Activated CD4-positive, alpha-beta memory T cell treated with anti-CD3 and anti-CD28 coated beads for 36 hours (primary cell): ENCODE results near the gene ZBTB38. TPM values are rescaled to one million over a fixed set of nuclear protein-coding genes. Genes with fewer than 3 reads are reported as not detected.
A peak's percentile ranks its signal among the peaks of the same experiment; 100 is the strongest.

ENCODE experiments used
- CTCF ChIA-PET: fragments of 350-600 bp; sonication (Branson Sonifier 250); formaldehyde crosslinking; loops from one replicate; lab custom pipeline; 2021; ENCODE audit warnings: antibody characterized with exemption, inconsistent platforms; lab: Charles Lee
- POLR2A ChIA-PET: fragments of 350-600 bp; sonication (Branson Sonifier 250); formaldehyde crosslinking; loops from one replicate; lab custom pipeline; 2021; ENCODE audit warnings: antibody characterized with exemption; lab: Charles Lee
- DNase-seq: peaks from one replicate; pipeline ENCODE4 v3.0.0-alpha.2; 2020
- H3K27ac Mint-ChIP-seq: one replicate; pipeline ENCODE4 v1.8.0; 2021; ENCODE audit warnings: mixed read lengths
- H3K27me3 Mint-ChIP-seq: one replicate; pipeline ENCODE4 v1.8.0; 2021; ENCODE audit warnings: mixed read lengths
- H3K36me3 Mint-ChIP-seq: one replicate; pipeline ENCODE4 v1.8.0; 2021; ENCODE audit warnings: mixed read lengths
- H3K4me1 Mint-ChIP-seq: one replicate; pipeline ENCODE4 v1.8.0; 2021; ENCODE audit warnings: low read depth, mixed read lengths
- H3K4me3 Mint-ChIP-seq: one replicate; pipeline ENCODE4 v1.8.0; 2021; ENCODE audit warnings: mild to moderate bottlenecking, mixed read lengths
- H3K9me3 Mint-ChIP-seq: one replicate; pipeline ENCODE4 v1.8.0; 2021; ENCODE audit warnings: mixed read lengths
- intact Hi-C: fragments of 100-400 bp; cut with micrococcal nuclease; formaldehyde crosslinking; loops from one replicate; pipeline ENCODE4 v1.15.1; 2023
- total RNA-seq, 2 experiments: library from RNA; stranded (reverse); gene quantifications; one replicate each; pipeline ENCODE4 v1.2.3, GENCODE V29; 2021

Gene ZBTB38, protein sequence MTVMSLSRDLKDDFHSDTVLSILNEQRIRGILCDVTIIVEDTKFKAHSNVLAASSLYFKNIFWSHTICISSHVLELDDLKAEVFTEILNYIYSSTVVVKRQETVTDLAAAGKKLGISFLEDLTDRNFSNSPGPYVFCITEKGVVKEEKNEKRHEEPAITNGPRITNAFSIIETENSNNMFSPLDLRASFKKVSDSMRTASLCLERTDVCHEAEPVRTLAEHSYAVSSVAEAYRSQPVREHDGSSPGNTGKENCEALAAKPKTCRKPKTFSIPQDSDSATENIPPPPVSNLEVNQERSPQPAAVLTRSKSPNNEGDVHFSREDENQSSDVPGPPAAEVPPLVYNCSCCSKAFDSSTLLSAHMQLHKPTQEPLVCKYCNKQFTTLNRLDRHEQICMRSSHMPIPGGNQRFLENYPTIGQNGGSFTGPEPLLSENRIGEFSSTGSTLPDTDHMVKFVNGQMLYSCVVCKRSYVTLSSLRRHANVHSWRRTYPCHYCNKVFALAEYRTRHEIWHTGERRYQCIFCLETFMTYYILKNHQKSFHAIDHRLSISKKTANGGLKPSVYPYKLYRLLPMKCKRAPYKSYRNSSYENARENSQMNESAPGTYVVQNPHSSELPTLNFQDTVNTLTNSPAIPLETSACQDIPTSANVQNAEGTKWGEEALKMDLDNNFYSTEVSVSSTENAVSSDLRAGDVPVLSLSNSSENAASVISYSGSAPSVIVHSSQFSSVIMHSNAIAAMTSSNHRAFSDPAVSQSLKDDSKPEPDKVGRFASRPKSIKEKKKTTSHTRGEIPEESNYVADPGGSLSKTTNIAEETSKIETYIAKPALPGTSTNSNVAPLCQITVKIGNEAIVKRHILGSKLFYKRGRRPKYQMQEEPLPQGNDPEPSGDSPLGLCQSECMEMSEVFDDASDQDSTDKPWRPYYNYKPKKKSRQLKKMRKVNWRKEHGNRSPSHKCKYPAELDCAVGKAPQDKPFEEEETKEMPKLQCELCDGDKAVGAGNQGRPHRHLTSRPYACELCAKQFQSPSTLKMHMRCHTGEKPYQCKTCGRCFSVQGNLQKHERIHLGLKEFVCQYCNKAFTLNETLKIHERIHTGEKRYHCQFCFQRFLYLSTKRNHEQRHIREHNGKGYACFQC (N-terminal part only)
- total RNA-seq = 10 to 100 TPM; 64.7 to 66.4 TPM

DNA sequence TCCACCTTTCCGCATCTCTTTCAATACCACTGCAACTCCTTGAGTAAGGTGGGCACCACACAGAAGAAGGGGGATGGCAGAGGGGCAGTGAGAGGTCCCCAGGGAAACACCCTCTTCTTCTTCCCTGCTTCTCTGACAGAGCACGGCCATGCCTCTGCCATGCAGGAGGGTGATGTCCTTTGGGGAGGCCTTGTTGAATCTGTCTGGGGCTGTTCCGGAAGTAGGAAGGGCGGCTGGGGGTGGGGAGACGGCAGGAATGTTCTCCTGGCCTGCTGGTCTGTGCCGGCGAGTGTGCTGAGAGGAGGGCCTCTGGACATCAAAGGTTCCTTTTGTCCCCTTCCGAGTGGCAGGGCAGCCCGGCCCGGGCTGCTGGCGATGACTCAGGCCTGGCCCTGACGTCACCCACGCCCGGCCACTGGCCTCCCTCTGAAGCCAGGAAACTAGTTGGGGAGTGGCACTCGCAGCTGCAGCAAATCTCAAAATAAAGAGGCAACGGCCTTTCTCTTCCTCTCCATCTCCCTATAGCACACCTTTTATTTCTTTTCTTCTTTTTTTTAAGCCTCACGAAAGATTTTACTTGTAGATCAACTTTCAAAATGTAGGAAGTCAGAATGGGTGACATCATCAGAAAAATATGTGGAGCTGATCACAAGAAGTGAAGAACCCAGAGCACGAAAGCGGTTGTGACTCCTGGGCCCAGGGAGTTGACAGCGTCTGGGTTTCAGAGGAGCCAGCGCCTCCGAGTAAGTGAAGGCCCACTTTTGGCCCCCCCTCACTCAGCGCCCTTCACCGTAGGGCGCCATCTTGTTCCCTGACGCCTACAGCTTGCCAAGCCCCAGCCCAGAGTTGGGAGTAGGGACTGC, at the start of gene ZBTB38:
ZBTB38 (plus strand) TSS at position 443 of the 863 bp plus-strand sequence. CDS start 73,885 bp downstream, outside the sequence.
- Mint-ChIP-seq H3K27ac (peak within 1 kb of the TSS; percentile 29), H3K9me3 (no peaks in the 10 kb centered on the region), H3K36me3 (no peaks in the 10 kb centered on the region), H3K4me1 (peaks cover 42% of the 10 kb centered on the region), H3K27me3 (no peaks in the 10 kb centered on the region), H3K4me3 (no peak within 1 kb of the TSS)
- DNase-seq = no peak
- POLR2A ChIA-PET = no interaction called here
- CTCF ChIA-PET = interaction anchor here (0.9 to 6.5 kb wide), 4 partner anchors 74 to 92 kb away, joined by 3 to 63 read pairs (median 14); no protein-coding TSS in a partner anchor
- intact Hi-C loops = no loop called here

DNA sequence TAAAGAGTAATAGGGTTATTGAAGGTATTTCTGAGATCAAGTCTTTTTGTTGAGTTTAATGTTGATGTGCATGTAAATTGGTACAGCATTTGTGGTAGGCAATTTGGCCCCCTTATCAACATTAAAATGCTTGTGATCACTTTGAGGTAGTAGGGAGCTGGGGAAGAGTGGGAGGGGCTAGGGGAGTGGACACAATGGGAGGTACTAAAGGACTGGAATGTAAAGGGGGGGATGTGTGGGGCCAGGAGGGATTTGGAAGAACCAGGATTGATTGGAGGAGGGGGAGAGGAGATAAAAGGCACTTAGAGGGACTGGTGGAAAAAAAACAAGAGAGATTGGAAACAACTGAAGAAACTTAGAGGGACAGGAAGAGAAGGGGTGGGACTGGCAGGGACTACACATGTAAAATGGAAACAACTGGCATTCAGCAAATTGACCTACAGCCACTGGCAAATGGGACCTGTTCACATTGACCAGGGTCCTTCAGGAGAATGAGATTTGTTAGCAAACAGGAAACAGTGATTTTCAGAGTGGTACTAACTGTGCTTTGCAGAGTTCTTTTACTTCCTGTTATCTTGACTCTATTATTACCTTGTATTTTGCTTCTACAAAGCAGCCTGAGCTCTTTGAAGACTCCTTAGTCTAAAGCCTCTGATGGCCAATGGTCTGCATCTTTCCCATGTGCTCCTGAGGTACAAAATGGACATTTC, 47.8 kb upstream of the ZBTB38 start:
- Mint-ChIP-seq H3K4me3 (no peak overlapping the region), H3K27ac (peak overlapping the region; percentile 31), H3K36me3 (peaks cover 2% of the 10 kb centered on the region), H3K27me3 (no peaks in the 10 kb centered on the region), H3K4me1 (peaks cover 24% of the 10 kb centered on the region), H3K9me3 (peaks cover 3% of the 10 kb centered on the region)
- CTCF ChIA-PET = interaction anchor here (0.6 to 1.2 kb wide), 2 partner anchors 9 to 37 kb away, joined by 3 to 7 read pairs; no protein-coding TSS in a partner anchor
- no peak for DNase-seq
- intact Hi-C loops = no loop called here
- POLR2A ChIA-PET = no interaction called here

DNA sequence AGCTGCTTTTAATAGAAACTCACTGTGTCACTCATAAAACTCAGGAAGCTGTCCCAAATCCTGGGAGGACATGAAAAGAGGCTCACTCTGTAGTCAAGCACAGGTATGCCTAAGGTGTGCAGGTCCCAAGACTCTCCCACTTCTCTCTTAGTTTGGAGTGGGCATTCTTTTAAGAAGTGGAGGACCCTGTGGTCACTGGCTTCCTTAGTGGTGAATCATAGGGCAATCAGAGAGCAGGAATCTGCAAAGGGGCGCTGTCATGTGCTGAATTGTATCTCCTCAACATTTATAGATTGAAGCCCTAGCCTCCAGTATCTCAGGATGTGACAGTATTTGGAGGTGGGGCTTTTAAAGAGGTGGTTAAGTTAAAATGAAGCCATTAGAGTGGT, 47.2 kb upstream of the ZBTB38 start:
- DNase-seq = no peak
- Mint-ChIP-seq H3K36me3 (peaks cover 2% of the 10 kb centered on the region), H3K4me1 (peaks cover 24% of the 10 kb centered on the region), H3K4me3 (no peak overlapping the region), H3K27ac (peak overlapping the region; percentile 19), H3K9me3 (peaks cover 3% of the 10 kb centered on the region), H3K27me3 (no peaks in the 10 kb centered on the region)
- CTCF ChIA-PET = interaction anchor here (1.2 kb wide), 1 partner anchor 10 kb away, joined by 7 read pairs; no protein-coding TSS in a partner anchor
- intact Hi-C loops = no loop called here
- POLR2A ChIA-PET = no interaction called here

DNA sequence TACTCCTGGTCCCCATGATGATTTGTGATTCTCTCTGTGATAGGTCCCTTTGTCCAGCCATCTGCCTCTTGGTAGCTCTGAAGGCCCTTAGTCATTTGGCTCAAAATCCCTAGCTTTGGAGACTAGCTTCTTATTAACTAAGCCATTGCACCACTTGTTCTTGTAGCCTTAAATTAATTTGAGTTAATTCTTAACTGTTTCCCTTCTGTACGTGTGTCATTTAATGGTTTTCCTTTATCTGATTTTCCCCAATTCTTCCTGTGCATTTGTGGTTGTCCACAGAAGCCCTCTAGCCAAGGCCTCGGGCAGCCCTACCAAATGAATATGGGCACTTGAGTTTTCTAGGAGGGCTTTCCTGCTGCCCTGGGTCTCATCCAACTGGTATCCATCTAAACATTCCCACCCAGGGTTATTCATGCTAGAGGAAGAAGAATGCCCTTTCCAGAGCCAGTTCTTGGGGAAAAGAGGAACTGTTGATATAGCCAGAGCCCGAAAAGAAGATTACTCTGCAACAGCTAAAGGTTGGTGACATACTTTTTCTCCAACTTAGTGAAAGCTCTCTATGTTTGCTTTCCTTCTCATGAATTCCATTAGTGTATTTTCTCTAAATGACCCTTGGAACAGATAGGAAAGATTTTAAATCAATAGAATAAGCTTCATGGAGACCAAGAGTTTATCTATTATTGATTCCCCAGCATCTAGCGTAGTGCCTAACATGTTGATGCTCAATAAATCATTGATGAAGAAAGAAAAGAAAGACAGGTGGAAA, 44.2 kb upstream of the ZBTB38 start:
- ChIA-PET CTCF (interaction anchor here (2.6 to 2.9 kb wide), 2 partner anchors 12 to 131 kb away, joined by 8 to 12 read pairs; no protein-coding TSS in a partner anchor), POLR2A (no interaction called here)
- Mint-ChIP-seq H3K4me3 (no peak overlapping the region), H3K4me1 (peaks cover 37% of the 10 kb centered on the region), H3K36me3 (peaks cover 2% of the 10 kb centered on the region), H3K9me3 (peaks cover 3% of the 10 kb centered on the region), H3K27ac (no peak overlapping the region), H3K27me3 (no peaks in the 10 kb centered on the region)
- DNase-seq = no peak
- intact Hi-C loops = no loop called here

DNA sequence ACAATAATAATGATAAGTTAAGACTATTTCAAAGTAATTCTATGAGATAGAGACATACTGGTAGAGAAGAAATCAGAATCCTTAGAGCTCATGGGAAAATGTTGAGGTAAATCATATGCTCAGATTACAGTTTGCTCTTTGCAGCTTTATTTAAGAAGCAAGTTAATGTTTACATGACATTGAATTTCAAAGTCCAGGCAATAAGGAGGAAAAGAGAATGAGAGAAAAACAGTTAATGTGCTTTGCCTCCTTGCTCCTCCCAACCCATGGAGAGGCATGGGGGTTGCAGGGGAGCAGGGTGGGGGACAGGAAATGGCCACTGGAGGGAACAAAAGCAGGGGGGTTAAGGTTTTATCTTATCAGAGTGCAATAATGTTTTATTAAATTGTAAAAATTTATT, 42.2 kb upstream of the ZBTB38 start:
- CTCF ChIA-PET = no interaction called here
- H3K4me3 Mint-ChIP-seq = no peak overlapping the region

DNA sequence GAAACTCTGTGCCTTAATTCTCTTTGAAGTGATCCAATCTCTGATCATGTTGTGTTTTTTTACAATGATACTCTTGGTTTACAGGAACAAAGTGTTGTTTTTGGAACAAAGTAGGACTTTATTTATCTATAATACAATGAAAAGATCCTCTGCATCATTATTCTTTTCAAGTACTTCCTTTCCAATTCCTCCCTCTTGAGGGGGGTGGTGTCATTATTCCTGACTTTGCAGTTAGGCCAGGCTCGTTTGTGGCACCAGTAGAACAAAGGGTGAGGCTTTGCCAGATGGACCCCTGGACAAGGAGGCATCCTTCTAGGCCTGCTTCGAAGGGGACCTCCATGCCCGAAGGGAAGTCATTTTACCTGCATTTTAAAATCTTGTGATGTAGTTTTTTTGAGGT, 41.7 kb upstream of the ZBTB38 start:
- no peak overlapping the region for H3K27ac Mint-ChIP-seq
- no peak overlapping the region for H3K4me3 Mint-ChIP-seq
- H3K9me3 Mint-ChIP-seq = no peaks in the 10 kb centered on the region
- POLR2A ChIA-PET = no interaction called here
- peaks cover 18% of the 10 kb centered on the region for H3K4me1 Mint-ChIP-seq
- CTCF ChIA-PET = no interaction called here
- intact Hi-C loops = no loop called here
- H3K27me3 Mint-ChIP-seq = no peaks in the 10 kb centered on the region
- DNase-seq = no peak
- H3K36me3 Mint-ChIP-seq = no peaks in the 10 kb centered on the region

More for the DNA sequence above, 42.2 kb upstream of the ZBTB38 start:
- DNase-seq = no peak
- H3K9me3 Mint-ChIP-seq = no peaks in the 10 kb centered on the region
- no peaks in the 10 kb centered on the region for H3K36me3 Mint-ChIP-seq
- no peaks in the 10 kb centered on the region for H3K27me3 Mint-ChIP-seq
- POLR2A ChIA-PET = no interaction called here
- H3K4me1 Mint-ChIP-seq = peaks cover 23% of the 10 kb centered on the region
- intact Hi-C loops = no loop called here
- H3K27ac Mint-ChIP-seq = no peak overlapping the region

DNA sequence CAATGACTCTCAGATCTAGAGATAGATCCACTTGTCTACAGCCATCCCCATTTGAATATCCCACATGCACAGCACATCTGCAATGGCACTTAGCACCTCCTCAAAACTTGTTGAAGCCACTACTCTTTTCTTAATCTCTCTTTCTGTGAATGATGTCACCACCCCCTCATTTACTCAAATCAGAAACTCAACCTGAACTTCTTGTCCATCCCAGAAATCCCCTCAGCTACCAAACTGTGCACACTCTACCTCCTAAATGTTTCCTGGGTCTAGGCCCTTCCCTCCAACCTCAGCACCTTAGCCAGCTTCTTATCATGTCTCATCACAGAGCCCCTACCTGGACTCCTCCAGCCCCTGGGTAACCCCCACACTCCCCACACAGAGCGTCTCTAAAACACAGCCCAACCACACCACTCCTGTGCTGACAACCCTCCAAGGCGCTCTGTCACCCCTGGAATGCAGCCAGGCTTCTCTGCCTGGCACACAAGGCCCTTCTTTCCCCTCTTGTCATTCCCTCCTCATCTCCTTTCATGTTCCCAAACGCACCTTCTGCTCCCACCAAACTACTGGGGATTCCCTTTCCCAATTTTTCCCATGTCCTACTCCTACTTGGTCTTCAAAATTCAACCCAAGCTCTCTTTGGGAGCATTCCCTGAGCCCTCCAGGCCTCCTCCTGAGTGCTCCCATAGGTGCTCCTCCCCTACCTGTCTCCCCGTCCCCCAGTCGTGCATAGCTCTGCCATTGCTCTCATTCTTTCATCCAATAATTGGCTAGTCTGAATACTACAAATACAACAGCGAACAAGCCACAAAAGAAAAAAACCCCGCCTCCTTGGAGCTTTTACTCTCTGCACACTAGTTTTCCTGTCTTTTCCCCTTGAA, 39.8 kb upstream of the ZBTB38 start:
- Mint-ChIP-seq H3K27ac (peak overlapping the region; percentile 35), H3K9me3 (no peaks in the 10 kb centered on the region), H3K36me3 (no peaks in the 10 kb centered on the region), H3K4me3 (no peak overlapping the region), H3K27me3 (no peaks in the 10 kb centered on the region), H3K4me1 (peaks cover 16% of the 10 kb centered on the region)
- POLR2A ChIA-PET = interaction anchor here (1.1 kb wide), 1 partner anchor 17 kb away, joined by 4 read pairs; no protein-coding TSS in a partner anchor
- intact Hi-C loops = loop anchor here (1.0 kb wide), 1 partner anchor 17 kb away; no protein-coding TSS in a partner anchor
- peak; percentile 50 for DNase-seq
- CTCF ChIA-PET = interaction anchor here (2.1 kb wide), 1 partner anchor 17 kb away, joined by 11 read pairs; no protein-coding TSS in a partner anchor

DNA sequence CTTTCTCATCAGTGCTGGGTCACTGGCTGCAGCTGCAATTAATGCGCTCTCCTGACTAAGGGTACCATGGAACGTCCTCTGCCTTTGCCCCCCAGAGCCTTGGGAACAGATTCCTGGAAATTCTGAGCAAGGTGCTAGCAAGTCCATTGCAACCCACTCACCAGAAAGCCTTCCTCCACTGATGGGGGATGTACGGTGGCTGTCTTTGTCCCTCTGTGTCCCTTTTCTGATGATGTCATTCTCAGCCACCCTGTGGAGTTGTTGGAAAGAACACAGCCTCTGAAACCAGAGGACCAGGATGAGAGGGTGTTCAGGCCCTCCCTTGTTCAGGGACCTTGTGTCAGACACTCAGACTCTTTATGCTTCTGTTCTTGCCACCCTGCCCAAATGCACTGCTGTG, 38.1 kb upstream of the ZBTB38 start:
- intact Hi-C loops = no loop called here

DNA sequence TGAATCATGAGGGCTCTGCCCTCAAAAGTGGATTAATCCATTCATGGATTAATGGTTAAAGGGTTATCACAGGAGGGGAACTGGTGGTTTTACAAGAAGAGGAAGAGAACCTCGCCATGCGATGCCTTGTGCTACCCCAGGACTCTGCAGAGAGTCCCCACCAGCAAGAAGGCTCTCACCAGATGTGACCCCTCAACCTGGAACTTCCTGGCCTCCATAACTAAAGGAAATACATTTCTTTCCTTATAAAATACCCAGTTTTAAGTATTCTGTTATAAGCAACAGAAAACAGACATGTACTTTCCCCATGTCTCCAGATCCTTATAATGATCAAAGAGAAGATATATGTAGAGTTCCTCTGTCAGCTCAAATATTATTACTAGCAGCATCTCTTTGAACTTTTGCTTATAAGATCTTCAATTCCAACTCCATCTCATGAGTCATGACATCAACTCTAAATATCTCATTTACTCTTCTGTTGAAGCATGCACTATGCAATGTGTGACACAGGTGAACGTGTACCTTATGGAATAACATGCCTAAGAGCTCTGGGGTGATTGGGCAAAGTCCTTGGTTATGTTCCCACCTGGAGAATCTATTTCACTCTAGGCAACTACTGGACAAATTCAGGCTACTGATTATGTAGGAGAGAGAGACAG, 37.5 kb upstream of the ZBTB38 start:
- no peak overlapping the region for H3K4me3 Mint-ChIP-seq
- no peaks in the 10 kb centered on the region for H3K36me3 Mint-ChIP-seq
- POLR2A ChIA-PET = interaction anchor here (0.9 kb wide), 1 partner anchor 18 kb away, joined by 4 read pairs; no protein-coding TSS in a partner anchor
- intact Hi-C loops = no loop called here
- H3K27ac Mint-ChIP-seq = no peak overlapping the region
- H3K4me1 Mint-ChIP-seq = peaks cover 16% of the 10 kb centered on the region
- DNase-seq = no peak
- no peaks in the 10 kb centered on the region for H3K27me3 Mint-ChIP-seq
- CTCF ChIA-PET = interaction anchor here (1.1 kb wide), 1 partner anchor 30 kb away, joined by 3 read pairs; no protein-coding TSS in a partner anchor
- H3K9me3 Mint-ChIP-seq = no peaks in the 10 kb centered on the region

More for the DNA sequence above, 38.1 kb upstream of the ZBTB38 start:
- Mint-ChIP-seq H3K4me1 (peaks cover 16% of the 10 kb centered on the region), H3K9me3 (no peaks in the 10 kb centered on the region), H3K27me3 (no peaks in the 10 kb centered on the region), H3K36me3 (no peaks in the 10 kb centered on the region), H3K27ac (no peak overlapping the region), H3K4me3 (no peak overlapping the region)
- DNase-seq = no peak
- ChIA-PET CTCF (no interaction called here), POLR2A (no interaction called here)
